ENCODE results near the gene SLC35E1. TPM values are rescaled to one million over a fixed set of nuclear protein-coding genes. Genes with fewer than 3 reads are reported as not detected.

SLC35E1 gene
- total RNA-seq, 2 donors from 2014 or later: 26.6 to 30.6 TPM

DNA sequence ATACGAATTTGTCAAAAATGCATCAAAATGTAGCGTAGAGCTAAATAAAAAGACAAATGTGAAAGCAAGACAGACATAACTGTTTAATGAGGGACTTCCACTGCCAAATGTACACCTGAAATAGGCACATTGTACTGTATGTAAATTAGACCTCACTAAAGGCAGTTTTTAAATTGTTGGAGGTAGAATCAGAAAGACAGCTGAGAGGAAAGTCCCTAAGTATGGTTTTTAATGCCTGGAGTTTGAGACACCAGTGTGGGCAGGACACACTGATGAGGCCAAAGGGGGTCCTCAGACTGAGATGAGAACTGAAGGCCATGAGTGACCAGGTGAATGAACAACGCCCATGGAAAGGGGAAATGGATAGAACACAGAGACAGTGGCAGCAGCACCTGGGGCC is 32.9 kb upstream of the SLC35E1 start:
- H3K4me3 Mint-ChIP-seq: no peak overlapping the region
- H3K27me3 Mint-ChIP-seq (ENCODE audit: insufficient read depth): no peaks in the 10 kb centered on the region
- WGBS, 2 experiments (ENCODE audit: insufficient coverage in 1 of 2, insufficient read length in 1 of 2): 90 to 96% methylated on average over 2 to 3 of the region's 3 CpGs

GRCh38 chr19:16604615-16605014 is 32.4 kb upstream of the SLC35E1 start:
- no peak for DNase-seq
- Mint-ChIP-seq H3K4me1 (peaks cover 2% of the 10 kb centered on the region), H3K4me3 (no peak overlapping the region), H3K27ac (no peak overlapping the region), H3K27me3 (ENCODE audit: insufficient read depth) (no peaks in the 10 kb centered on the region), H3K36me3 (ENCODE audit: low read depth) (no peaks in the 10 kb centered on the region), H3K9me3 (no peaks in the 10 kb centered on the region)
- Histone ChIP-seq H3K4me3 (ENCODE audit: low read length) (no peak overlapping the region), H3K9me3 (ENCODE audit: control insufficient read depth, low read length) (no peaks in the 10 kb centered on the region), H3K9ac (ENCODE audit: extremely low read depth, low read length, poor library complexity, severe bottlenecking) (no peak overlapping the region), H3K27ac (ENCODE audit: low read depth, low read length) (no peak overlapping the region), H3K4me1 (ENCODE audit: control insufficient read depth, insufficient read depth, low read length) (no peaks in the 10 kb centered on the region), H3K36me3 (ENCODE audit: control insufficient read depth, insufficient read depth, low read length) (peaks cover 5% of the 10 kb centered on the region), H3K27me3 (ENCODE audit: control insufficient read depth, insufficient read depth, low read length, poor library complexity, severe bottlenecking) (no peaks in the 10 kb centered on the region)
- WGBS, 2 experiments (ENCODE audit: insufficient coverage in 1 of 2, insufficient read length in 1 of 2): 97 to 100% methylated on average over 3 to 6 of the region's 6 CpGs
- TF ChIP-seq, protein P1, sequence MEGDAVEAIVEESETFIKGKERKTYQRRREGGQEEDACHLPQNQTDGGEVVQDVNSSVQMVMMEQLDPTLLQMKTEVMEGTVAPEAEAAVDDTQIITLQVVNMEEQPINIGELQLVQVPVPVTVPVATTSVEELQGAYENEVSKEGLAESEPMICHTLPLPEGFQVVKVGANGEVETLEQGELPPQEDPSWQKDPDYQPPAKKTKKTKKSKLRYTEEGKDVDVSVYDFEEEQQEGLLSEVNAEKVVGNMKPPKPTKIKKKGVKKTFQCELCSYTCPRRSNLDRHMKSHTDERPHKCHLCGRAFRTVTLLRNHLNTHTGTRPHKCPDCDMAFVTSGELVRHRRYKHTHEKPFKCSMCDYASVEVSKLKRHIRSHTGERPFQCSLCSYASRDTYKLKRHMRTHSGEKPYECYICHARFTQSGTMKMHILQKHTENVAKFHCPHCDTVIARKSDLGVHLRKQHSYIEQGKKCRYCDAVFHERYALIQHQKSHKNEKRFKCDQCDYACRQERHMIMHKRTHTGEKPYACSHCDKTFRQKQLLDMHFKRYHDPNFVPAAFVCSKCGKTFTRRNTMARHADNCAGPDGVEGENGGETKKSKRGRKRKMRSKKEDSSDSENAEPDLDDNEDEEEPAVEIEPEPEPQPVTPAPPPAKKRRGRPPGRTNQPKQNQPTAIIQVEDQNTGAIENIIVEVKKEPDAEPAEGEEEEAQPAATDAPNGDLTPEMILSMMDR (conservative IDR thresholded peaks at IDR 0.05): no peak

More for the DNA sequence above, 32.9 kb upstream of the SLC35E1 start:
- Histone ChIP-seq H3K4me3 (ENCODE audit: low read length) (no peak overlapping the region), H3K9ac (ENCODE audit: extremely low read depth, low read length, poor library complexity, severe bottlenecking) (no peak overlapping the region), H3K36me3 (ENCODE audit: control insufficient read depth, insufficient read depth, low read length) (peaks cover 5% of the 10 kb centered on the region), H3K4me1 (ENCODE audit: control insufficient read depth, insufficient read depth, low read length) (no peaks in the 10 kb centered on the region), H3K27me3 (ENCODE audit: control insufficient read depth, insufficient read depth, low read length, poor library complexity, severe bottlenecking) (no peaks in the 10 kb centered on the region), H3K27ac (ENCODE audit: low read depth, low read length) (no peak overlapping the region), H3K9me3 (ENCODE audit: control insufficient read depth, low read length) (no peaks in the 10 kb centered on the region)
- H3K9me3 Mint-ChIP-seq: no peaks in the 10 kb centered on the region
- H3K36me3 Mint-ChIP-seq (ENCODE audit: low read depth): no peaks in the 10 kb centered on the region
- peak overlapping the region; percentile 8 for H3K27ac Mint-ChIP-seq
- H3K4me1 Mint-ChIP-seq: no peaks in the 10 kb centered on the region
- TF ChIP-seq, protein P1 (conservative IDR thresholded peaks at IDR 0.05): no peak
- no peak for DNase-seq

DNA sequence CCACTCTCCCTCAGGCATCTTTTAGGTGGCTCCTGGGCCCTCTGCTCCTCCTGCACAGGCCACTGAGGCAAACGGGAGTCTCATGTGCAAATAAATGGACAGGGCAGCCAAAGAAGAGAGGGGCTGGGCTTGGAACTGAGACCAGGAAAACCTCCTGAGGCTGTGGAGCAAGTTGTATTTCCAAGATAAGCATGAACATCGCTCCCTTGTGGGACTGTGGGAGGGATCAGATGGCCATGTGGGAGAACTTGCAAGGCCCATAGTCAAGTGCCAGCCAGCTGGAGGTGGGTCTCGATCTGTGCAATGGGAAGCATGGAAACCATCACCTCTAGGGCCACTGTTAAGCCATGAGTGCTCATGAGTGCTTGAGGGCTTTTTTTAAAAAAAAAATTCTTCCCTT is 30.9 kb upstream of the SLC35E1 start:
- Histone ChIP-seq H3K4me3 (ENCODE audit: low read length) (no peak overlapping the region), H3K36me3 (ENCODE audit: control insufficient read depth, insufficient read depth, low read length) (peaks cover 5% of the 10 kb centered on the region), H3K9ac (ENCODE audit: extremely low read depth, low read length, poor library complexity, severe bottlenecking) (no peak overlapping the region), H3K9me3 (ENCODE audit: control insufficient read depth, low read length) (no peaks in the 10 kb centered on the region), H3K4me1 (ENCODE audit: control insufficient read depth, insufficient read depth, low read length) (no peaks in the 10 kb centered on the region), H3K27ac (ENCODE audit: low read depth, low read length) (no peak overlapping the region), H3K27me3 (ENCODE audit: control insufficient read depth, insufficient read depth, low read length, poor library complexity, severe bottlenecking) (no peaks in the 10 kb centered on the region)
- WGBS, 2 experiments (ENCODE audit: insufficient coverage in 1 of 2, insufficient read length in 1 of 2): 87 to 90% methylated on average over 3 of the region's 3 CpGs
- Mint-ChIP-seq H3K27ac (no peak overlapping the region), H3K9me3 (no peaks in the 10 kb centered on the region), H3K4me1 (peaks cover 8% of the 10 kb centered on the region), H3K4me3 (no peak overlapping the region), H3K36me3 (ENCODE audit: low read depth) (no peaks in the 10 kb centered on the region), H3K27me3 (ENCODE audit: insufficient read depth) (no peaks in the 10 kb centered on the region)
- DNase-seq: no peak
- TF ChIP-seq, protein P1 (conservative IDR thresholded peaks at IDR 0.05): no peak
